Adipose tissue (tissue), 3 donors: Measurements from ENCODE around the gene FHAD1. TPM values are rescaled to one million over a fixed set of nuclear protein-coding genes. Genes with fewer than 3 reads are reported as not detected.

Experiments used
- H3K27ac ChIP-seq: one replicate; pipeline ENCODE4 v1.5.1; 2013; ENCODE audit warnings: low read depth, low read length
- WGBS, 3 donors: extraction: QIAGEN DNeasy Blood & Tissue Kit; methylation state at CpG; one replicate each; pipeline ENCODE4 v1.1.7; 2013; 5-methylcytosine and 5-hydroxymethylcytosine counted together
- polyA plus RNA-seq, 3 donors: library from polyadenylated mRNA; stranded (reverse); fragments of 200-250 nt; gene quantifications; one replicate each; pipeline ENCODE4 v1.2.3, GENCODE V29; 2013
- donor health status: healthy with polysubstance abuse.
- donor health status: Bipolar disorder and iron deficiency.
- donor health status: healthy.

The FHAD1 gene
- polyA plus RNA-seq, 3 donors: 0.11 to 0.30 (median 0.19) TPM

- WGBS, 3 donors: 78 to 87% (median 80%) methylated on average over 23 of the region's 23 CpGs
- no peak overlapping the region for H3K27ac ChIP-seq
Observed at GRCh38 chr1:15215116-15215515, 31.9 kb upstream of the FHAD1 start.

- no peak overlapping the region for H3K27ac ChIP-seq
- WGBS, 3 donors: 100% methylated on average over 1 of the region's 1 CpG
Observed at GRCh38 chr1:15217654-15218053, 29.4 kb upstream of the FHAD1 start.

- H3K27ac ChIP-seq: no peak overlapping the region
- 59 to 62% (median 61%) methylated on average over 6 of the region's 6 CpGs for WGBS, 3 donors
Observed at GRCh38 chr1:15218287-15219279, 28.4 kb upstream of the FHAD1 start.

DNA sequence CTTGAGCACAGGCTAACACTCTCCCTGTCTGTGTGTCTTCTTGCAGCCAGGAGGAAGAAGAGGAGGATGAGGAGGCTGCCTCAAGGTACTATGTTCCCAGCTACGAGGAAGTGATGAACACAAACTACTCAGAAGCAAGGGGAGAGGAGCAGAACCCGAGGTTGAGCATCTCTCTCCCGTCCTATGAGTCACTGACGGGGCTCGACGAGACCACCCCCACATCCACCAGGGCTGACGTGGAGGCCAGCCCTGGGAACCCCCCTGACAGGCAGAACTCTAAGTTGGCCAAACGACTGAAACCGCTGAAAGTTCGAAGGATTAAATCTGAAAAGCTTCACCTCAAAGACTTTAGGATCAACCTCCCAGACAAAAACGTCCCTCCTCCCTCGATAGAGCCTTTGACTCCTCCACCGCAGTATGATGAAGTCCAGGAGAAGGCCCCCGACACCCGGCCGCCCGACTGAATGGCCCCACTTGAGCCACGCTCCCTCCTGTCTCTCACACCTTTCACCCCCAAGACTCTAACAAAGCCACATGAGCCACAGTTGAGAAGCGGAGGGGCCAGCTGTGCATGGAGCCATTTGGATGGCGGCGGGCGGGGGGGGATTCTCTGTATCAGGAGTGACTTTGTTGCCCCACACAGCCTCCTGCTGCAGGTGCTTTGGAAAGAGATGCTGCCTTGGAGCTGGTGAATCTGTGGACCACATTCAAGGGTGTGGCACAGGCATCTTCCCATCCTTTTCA, 27.6 kb upstream of the FHAD1 start:
- no peak overlapping the region for H3K27ac ChIP-seq
- 93 to 94% (median 94%) methylated on average over 22 of the region's 22 CpGs for WGBS, 3 donors

DNA sequence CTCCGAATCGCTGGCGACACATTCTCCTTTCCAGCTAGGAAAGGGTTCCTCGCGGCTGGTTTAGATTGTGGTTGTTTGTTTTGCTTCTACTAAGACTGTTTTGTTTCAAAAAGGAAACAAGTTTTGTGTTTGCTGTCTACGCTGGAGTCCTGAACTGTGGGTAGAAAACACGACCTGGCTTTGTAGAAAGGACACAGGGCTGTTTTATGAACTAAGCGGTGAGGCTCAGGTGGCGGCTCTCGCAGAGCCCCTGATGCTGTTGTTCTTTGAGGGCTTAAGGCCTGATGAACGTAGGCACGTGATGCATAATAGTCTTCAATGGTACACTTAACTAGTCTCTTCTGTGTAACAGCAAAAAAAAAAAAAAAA, 27.0 kb upstream of the FHAD1 start:
- no peak overlapping the region for H3K27ac ChIP-seq
- WGBS, 3 donors: 80 to 90% (median 87%) methylated on average over 12 of the region's 12 CpGs

GRCh38 chr1:15220825-15221431, 26.1 kb upstream of the FHAD1 start:
- no peak overlapping the region for H3K27ac ChIP-seq
- 52 to 85% (median 82%) methylated on average over 7 of the region's 7 CpGs for WGBS, 3 donors

- H3K27ac ChIP-seq: no peak overlapping the region
- WGBS, 3 donors: 87 to 93% (median 90%) methylated on average over 4 of the region's 4 CpGs
Observed at GRCh38 chr1:15222653-15223303, 24.2 kb upstream of the FHAD1 start.

DNA sequence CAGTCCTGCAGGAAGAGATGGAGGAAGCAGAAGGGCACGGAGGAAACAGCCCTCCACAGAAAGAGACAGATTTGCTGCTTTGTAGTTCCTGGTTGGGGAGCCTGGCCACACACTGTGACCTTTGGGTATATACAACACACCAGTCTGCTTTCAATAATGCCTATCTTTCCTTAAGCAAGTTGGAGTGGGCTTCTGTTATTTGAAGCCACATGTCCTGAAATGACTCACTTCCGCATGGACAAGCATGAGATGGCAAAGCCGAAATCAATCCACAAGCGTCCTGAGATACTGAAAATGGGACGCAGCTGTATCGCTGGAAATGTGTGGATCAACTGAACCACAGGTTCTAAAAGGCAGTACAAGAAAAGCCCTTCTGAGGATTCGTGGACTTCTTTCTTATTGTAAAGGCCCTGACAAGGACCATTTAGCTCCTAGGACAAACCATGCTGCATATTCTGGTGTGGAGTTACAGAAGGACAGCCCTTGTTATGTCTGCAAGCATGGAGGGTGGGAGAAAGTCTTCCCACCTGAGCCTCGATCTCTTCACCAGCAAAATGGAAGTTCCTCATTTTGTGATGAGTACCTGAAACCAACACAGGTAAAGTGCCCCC, 22.7 kb upstream of the FHAD1 start:
- H3K27ac ChIP-seq: no peak overlapping the region
- WGBS, 3 donors: 72 to 93% (median 75%) methylated on average over 8 of the region's 8 CpGs

DNA sequence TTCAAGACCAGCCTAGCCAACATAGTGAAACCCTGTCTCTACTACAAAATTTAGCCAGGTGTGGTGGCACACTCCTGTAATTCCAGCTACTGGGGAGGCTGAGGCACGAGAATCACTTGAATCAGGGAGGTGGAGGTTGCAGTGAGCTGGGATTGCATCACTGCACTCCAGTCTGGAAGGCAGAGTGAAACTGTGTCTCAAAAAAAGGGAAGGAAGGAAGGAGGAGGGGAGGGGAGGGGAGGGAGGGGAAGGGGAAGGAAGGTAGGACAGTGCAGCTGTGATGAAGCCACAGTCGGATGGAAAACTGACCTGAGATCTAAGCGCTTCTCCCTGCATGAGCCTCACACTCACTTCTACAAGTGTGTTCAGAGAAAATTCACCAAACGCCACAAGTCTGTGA, 22.0 kb upstream of the FHAD1 start:
- no peak overlapping the region for H3K27ac ChIP-seq
- WGBS, 3 donors: 60 to 89% (median 64%) methylated on average over 4 of the region's 4 CpGs

DNA sequence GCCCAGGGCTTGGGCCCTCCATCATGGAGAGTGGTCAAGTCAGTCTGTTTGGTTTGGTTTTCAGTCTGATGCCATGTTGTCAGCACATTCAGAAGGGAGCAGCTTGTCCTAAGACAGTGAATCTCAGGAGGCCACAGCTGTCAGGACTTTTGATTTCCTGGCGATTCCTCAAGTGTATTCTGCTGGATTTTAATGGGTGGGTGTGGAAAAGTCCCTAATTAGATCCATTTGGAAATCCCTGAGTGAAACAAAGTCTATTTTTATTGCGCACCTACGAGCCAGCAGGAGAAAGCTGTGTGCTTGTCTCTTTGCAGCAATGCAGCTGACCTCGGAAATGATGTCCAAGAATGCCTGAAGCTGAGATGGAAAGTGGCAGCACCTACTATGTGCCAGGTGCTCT, 21.6 kb upstream of the FHAD1 start:
- 70 to 81% (median 71%) methylated on average over 4 of the region's 4 CpGs for WGBS, 3 donors

DNA sequence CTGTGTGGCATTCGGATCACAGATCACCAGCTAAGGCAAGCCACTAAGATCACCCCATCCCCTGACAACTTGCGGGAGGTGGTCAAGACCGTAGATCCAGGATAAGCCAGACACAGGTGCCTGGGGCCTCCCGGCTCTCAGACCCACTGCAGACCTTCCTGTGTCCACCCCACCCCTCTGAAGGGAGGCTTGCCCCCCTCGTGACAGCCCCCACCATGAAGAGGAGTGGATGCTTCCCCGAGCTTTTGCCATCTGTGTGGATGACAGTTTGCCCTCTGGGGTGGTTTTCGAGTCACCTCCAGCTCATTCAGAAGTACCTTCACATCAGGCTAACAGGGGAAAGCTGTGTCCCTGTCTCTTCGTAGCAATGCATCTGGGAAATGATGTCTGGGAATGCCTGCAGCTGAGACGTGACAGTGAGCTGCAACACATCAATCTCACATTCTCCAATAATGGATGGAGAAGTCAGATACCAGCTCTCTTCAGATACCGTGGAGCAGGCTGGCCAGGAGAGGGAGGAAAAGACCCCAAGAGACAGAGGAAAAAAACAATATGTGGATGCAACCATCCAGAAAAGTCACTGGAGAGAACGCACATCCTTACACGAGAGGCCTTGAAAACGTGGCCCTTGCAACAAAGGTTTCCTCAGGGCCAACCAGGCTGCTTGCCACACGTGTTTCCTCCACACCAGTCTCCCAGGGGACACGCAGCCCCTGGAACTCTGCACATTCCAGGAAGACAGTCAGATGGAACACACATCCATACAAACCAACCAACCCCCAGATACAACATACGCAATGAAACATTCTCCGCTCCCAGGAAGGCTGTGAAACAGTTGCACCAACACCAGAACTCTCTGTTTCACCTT, 20.4 kb upstream of the FHAD1 start:
- WGBS, 3 donors: 67 to 76% (median 74%) methylated on average over 17 of the region's 17 CpGs
- H3K27ac ChIP-seq: no peak overlapping the region

More for the DNA sequence above, 21.6 kb upstream of the FHAD1 start:
- no peak overlapping the region for H3K27ac ChIP-seq

- no peak overlapping the region for H3K27ac ChIP-seq
- 40 to 77% (median 56%) methylated on average over 4 of the region's 4 CpGs for WGBS, 3 donors
Observed at GRCh38 chr1:15229707-15230131, 17.3 kb upstream of the FHAD1 start.

GRCh38 chr1:15231714-15232201, 15.3 kb upstream of the FHAD1 start:
- no peak overlapping the region for H3K27ac ChIP-seq
- WGBS, 3 donors: 74 to 75% (median 75%) methylated on average over 5 of the region's 5 CpGs

DNA sequence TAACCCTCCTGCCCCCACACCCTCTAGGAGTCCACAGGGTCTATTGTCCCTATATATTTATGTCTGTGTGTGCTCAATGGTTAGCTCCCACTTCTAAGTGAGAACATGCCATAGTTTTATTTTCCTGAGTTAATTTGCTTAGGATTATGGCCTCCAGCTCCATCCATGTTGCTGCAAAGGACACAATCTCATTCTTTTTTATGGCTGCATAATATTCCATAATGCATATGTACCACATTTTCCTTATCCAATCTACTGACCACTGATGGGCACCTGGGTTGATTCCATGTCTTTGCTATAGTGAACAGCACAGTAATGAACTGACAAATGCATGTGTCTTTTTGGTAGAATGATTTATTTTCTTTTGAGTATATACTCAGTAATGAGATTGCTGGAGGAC, 13.3 kb upstream of the FHAD1 start:
- no peak overlapping the region for H3K27ac ChIP-seq

DNA sequence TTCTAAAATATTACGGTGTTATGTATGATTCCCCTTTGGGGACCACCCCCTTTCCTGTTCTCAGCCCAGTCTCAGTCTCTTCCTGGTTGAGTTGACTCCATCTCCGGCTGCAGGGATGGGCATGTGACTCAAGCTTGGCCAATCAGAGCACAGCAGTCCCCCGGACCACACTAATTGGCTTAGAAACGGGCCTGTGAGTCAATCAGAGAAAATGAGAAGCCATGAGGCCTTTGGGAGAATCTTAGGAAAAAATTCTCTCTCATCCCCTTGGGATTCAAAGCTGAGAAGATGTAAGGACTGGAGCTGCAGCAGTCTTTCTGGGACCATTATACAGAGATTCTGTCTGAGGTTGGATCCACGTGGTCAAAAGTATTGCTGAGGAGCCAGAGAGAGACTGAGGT, 10.7 kb upstream of the FHAD1 start:
- WGBS, 3 donors: 78 to 82% (median 81%) methylated on average over 5 of the region's 5 CpGs
- no peak overlapping the region for H3K27ac ChIP-seq

GRCh38 chr1:15236746-15237145, 10.3 kb upstream of the FHAD1 start:
- WGBS, 3 donors: 80 to 91% (median 85%) methylated on average over 9 of the region's 9 CpGs
- H3K27ac ChIP-seq: no peak overlapping the region

DNA sequence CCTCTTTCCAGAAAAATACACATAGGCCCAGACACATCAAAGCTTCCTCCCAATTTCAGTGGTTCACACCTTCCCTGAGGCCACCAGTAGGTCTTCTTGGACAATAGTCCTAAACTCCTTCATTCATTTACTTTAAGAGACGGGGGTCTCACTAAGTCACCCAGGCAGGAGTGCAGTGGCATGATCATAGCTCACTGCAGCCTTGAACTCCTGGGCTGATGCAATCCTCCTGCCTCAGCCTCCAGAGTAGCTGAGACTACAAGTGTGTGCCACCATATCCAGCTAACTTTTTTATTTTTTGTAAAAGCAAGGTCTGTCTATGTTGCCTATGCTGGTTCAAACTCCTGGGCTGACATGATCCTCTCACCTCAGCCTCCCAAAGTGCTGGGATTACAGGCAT, 8.2 kb upstream of the FHAD1 start:
- 83 to 95% (median 91%) methylated on average over 1 of the region's 1 CpG for WGBS, 3 donors
- H3K27ac ChIP-seq: no peak overlapping the region
